ENCODE results near the gene TANGO6.

DNA sequence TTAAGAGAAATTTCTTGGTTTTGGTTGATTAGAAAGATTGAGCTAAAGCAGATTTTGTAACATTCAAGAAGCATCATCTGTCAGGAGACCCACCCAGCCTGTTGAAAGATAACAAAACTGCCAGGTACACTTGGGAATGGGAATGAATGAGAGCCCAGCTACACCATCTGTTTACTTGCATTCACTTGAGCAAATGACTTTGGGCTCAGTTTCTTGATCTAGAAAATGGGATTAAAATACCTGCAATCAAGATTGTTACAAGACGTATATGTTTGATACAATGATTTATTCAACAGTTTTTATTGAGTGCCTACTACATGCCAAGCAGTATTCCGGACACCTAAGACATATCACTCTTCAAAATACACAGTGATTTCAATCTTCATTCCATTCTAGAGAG, 185.8 kb downstream of the TANGO6 start:
- TF ChIP-seq, protein P1, sequence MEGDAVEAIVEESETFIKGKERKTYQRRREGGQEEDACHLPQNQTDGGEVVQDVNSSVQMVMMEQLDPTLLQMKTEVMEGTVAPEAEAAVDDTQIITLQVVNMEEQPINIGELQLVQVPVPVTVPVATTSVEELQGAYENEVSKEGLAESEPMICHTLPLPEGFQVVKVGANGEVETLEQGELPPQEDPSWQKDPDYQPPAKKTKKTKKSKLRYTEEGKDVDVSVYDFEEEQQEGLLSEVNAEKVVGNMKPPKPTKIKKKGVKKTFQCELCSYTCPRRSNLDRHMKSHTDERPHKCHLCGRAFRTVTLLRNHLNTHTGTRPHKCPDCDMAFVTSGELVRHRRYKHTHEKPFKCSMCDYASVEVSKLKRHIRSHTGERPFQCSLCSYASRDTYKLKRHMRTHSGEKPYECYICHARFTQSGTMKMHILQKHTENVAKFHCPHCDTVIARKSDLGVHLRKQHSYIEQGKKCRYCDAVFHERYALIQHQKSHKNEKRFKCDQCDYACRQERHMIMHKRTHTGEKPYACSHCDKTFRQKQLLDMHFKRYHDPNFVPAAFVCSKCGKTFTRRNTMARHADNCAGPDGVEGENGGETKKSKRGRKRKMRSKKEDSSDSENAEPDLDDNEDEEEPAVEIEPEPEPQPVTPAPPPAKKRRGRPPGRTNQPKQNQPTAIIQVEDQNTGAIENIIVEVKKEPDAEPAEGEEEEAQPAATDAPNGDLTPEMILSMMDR (IDR thresholded peaks at IDR 0.05; ENCODE audit: low read length) = no peak
- TF ChIP-seq EZH2phosphoT487 (IDR thresholded peaks at IDR 0.05; ENCODE audit: low read length) = no peak

Measured in MM.1S (cell line).